ENCODE measurements around the gene KAT7. TPM values are rescaled to one million over a fixed set of nuclear protein-coding genes. Genes with fewer than 3 reads are reported as not detected.

Gene KAT7
- total and polyA plus RNA-seq, 9 donors = 25.0 to 31.8 (median 26.7) TPM

DNA sequence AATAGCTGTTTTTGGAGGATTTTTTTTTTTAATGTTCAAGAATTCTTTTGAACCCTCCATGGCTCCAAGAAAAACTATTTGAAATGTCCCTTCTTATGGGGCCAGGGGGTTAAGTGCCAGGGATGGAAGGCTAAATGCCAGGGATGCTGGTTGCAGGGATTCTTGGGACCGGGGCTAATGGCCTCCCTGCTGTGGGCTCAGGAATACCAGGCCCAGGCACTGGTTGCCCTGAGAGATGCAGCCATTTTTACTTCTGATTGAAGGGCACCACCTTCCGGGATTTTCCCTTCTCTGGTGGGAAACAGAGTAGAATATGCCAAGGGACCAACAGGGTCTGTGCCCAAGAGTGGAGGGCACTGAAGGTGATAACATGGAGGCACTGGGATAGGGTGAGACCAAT, 10.9 kb upstream of the KAT7 start:
- no peak for DNase-seq
- H3K27ac ChIP-seq (ENCODE audit: low read length) = no peak overlapping the region
- H3K27me3 ChIP-seq (ENCODE audit: control insufficient read depth, insufficient read depth, low read length) = no peaks in the 10 kb centered on the region
- H3K4me3 ChIP-seq (ENCODE audit: low read length) = no peak overlapping the region
- WGBS (ENCODE audit: insufficient coverage) = 60% methylated on average over 1 of the region's 2 CpGs
- H3K9me3 ChIP-seq (replicated peaks; ENCODE audit: control insufficient read depth, low read depth, low read length) = no peaks in the 10 kb centered on the region
- H3K4me1 ChIP-seq (ENCODE audit: control insufficient read depth, insufficient read depth, low read length) = peaks cover 14% of the 10 kb centered on the region
- no peaks in the 10 kb centered on the region for H3K36me3 ChIP-seq (ENCODE audit: control insufficient read depth, insufficient read depth, low read length)

- Histone ChIP-seq H3K4me1 (ENCODE audit: control insufficient read depth, insufficient read depth, low read length) (peaks cover 22% of the 10 kb centered on the region), H3K36me3 (ENCODE audit: control insufficient read depth, insufficient read depth, low read length) (no peaks in the 10 kb centered on the region), H3K27me3 (ENCODE audit: control insufficient read depth, insufficient read depth, low read length) (no peaks in the 10 kb centered on the region), H3K27ac (ENCODE audit: low read length) (no peak overlapping the region), H3K4me3 (ENCODE audit: low read length) (no peak overlapping the region), H3K9me3 (replicated peaks; ENCODE audit: control insufficient read depth, low read depth, low read length) (no peaks in the 10 kb centered on the region)
- WGBS (ENCODE audit: insufficient coverage) = no CpG with 5 or more reads among the region's 2 CpGs
- no peak for DNase-seq
Measured at GRCh38 chr17:49779156-49779738, 9.2 kb upstream of the KAT7 start.

GRCh38 chr17:49779739-49780231, 8.7 kb upstream of the KAT7 start:
- no peaks in the 10 kb centered on the region for H3K9me3 ChIP-seq (replicated peaks; ENCODE audit: control insufficient read depth, low read depth, low read length)
- no peak overlapping the region for H3K27ac ChIP-seq (ENCODE audit: low read length)
- no peaks in the 10 kb centered on the region for H3K36me3 ChIP-seq (ENCODE audit: control insufficient read depth, insufficient read depth, low read length)
- H3K27me3 ChIP-seq (ENCODE audit: control insufficient read depth, insufficient read depth, low read length) = no peaks in the 10 kb centered on the region
- H3K4me1 ChIP-seq (ENCODE audit: control insufficient read depth, insufficient read depth, low read length) = peaks cover 23% of the 10 kb centered on the region
- H3K4me3 ChIP-seq (ENCODE audit: low read length) = no peak overlapping the region
- no CpG with 5 or more reads among the region's 2 CpGs for WGBS (ENCODE audit: insufficient coverage)
- DNase-seq = peak; percentile 83

DNA sequence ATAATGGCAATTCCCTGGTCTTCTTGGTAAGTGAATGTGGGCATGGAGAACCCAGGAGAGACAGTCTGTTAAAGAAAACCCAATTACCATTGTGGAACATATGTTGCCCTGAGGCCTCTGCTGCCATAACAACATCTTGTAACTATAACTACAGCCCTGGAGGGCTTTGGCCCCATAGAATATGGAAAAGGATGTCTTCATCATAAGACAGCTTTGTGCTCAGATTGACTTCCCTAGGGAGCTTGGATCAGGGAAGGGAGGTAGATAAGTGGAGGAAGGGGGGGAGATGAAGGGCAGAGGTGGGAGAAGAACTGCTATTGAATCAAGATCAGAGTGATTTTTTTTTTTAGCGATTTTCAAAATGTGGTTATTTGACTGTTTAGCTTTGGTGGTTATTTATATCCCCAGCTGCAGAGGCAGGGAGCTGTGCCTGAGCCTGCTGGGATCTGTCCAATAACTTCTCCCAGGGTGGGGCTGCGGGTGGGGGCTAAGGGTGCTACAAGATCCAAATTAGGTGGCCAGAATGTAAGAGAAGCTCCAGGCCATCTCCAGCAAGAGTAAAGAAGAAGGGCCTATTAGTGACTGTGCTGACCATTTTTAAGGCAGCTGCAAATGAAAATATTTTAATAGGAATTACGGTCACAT, 5.3 kb upstream of the KAT7 start:
- Histone ChIP-seq H3K4me1 (ENCODE audit: control insufficient read depth, insufficient read depth, low read length) (peaks cover 22% of the 10 kb centered on the region), H3K36me3 (ENCODE audit: control insufficient read depth, insufficient read depth, low read length) (no peaks in the 10 kb centered on the region), H3K4me3 (ENCODE audit: low read length) (no peak overlapping the region), H3K27ac (ENCODE audit: low read length) (peak overlapping the region; percentile 71), H3K9me3 (replicated peaks; ENCODE audit: control insufficient read depth, low read depth, low read length) (no peaks in the 10 kb centered on the region), H3K27me3 (ENCODE audit: control insufficient read depth, insufficient read depth, low read length) (no peaks in the 10 kb centered on the region)
- 33% methylated on average over 1 of the region's 3 CpGs for WGBS (ENCODE audit: insufficient coverage)
- peak; percentile 57 for DNase-seq

GRCh38 chr17:49783791-49784190, 4.7 kb upstream of the KAT7 start:
- DNase-seq = no peak
- Histone ChIP-seq H3K9me3 (replicated peaks; ENCODE audit: control insufficient read depth, low read depth, low read length) (no peaks in the 10 kb centered on the region), H3K4me3 (ENCODE audit: low read length) (no peak overlapping the region), H3K27me3 (ENCODE audit: control insufficient read depth, insufficient read depth, low read length) (no peaks in the 10 kb centered on the region), H3K27ac (ENCODE audit: low read length) (peak overlapping the region; percentile 71), H3K36me3 (ENCODE audit: control insufficient read depth, insufficient read depth, low read length) (no peaks in the 10 kb centered on the region), H3K4me1 (ENCODE audit: control insufficient read depth, insufficient read depth, low read length) (peaks cover 22% of the 10 kb centered on the region)

DNA sequence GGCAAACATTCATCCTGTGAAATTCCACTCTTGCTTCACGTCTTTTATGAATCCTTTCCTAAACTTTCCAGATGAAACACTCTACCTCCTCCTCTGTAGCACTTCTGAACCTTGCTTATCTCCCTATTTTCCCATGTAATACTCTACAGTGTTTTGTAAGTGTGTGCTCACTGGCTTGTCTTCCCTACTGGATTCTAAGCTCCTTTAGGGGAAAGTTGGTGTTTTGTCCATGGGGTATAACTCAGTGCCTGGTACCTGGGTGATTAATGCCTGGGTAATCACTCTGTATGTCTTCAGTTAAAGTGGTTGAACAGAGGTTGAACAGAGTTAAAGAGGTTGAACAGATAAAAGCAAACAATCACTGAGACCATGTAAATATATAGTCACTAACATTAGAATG, 3.8 kb upstream of the KAT7 start:
- DNase-seq = no peak
- H3K36me3 ChIP-seq (ENCODE audit: control insufficient read depth, insufficient read depth, low read length) = no peaks in the 10 kb centered on the region
- no peak overlapping the region for H3K27ac ChIP-seq (ENCODE audit: low read length)
- WGBS (ENCODE audit: insufficient coverage) = 50% methylated on average over 1 of the region's 1 CpG
- no peak overlapping the region for H3K4me3 ChIP-seq (ENCODE audit: low read length)
- H3K9me3 ChIP-seq (replicated peaks; ENCODE audit: control insufficient read depth, low read depth, low read length) = no peaks in the 10 kb centered on the region
- H3K4me1 ChIP-seq (ENCODE audit: control insufficient read depth, insufficient read depth, low read length) = peaks cover 21% of the 10 kb centered on the region
- H3K27me3 ChIP-seq (ENCODE audit: control insufficient read depth, insufficient read depth, low read length) = no peaks in the 10 kb centered on the region

DNA sequence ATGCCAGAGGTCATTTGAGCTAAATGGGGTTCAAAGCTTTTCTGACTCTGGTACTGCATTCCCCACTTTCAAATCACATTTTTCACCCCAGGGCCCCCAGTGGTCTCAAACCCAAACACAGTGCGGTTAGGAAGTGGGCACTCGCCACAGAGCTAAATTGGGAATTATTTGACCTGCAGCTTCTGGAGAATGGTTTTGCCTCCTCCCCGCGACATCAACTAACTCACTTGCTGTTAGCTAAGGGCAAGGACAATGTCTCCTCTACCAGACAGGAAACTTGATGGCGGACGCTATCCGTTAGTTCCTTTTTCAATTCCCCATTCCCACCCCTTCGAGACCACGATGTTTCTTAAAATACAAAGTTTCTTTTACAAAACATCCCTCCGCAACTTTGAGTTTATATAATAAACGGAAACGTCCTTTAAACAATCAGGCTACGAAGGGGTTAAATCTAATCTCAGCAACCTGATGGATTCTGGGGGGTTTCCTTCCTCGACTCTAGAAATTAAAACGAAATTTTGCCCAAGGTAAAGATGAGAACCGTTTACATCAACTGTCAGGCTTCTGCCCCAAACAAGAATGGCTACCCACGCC, 500 bp upstream of the KAT7 start:
- H3K4me3 ChIP-seq (ENCODE audit: low read length) = peak overlapping the region; percentile 96

DNA sequence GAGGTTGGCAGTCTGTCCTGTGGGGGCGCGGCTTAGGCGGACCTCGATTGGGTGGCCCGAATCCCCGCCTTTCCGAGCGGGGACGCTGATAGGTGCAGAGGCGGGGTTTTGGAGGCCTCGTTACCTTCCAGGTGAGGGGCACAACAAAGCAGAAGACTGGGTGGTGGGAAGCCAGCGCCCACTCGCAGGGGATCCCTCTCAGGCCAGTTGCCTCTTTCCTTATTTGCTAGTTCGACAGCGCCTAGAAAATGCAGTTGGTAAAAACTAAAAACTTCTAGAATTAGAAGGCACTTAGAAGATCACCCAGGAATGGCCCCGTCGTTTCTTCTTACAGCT, 730 bp downstream of the KAT7 start:
- no peak for DNase-seq
- Histone ChIP-seq H3K4me3 (ENCODE audit: low read length) (peak overlapping the region; percentile 52), H3K36me3 (ENCODE audit: control insufficient read depth, insufficient read depth, low read length) (peaks cover 29% of the 10 kb centered on the region), H3K27me3 (ENCODE audit: control insufficient read depth, insufficient read depth, low read length) (no peaks in the 10 kb centered on the region), H3K4me1 (ENCODE audit: control insufficient read depth, insufficient read depth, low read length) (peaks cover 15% of the 10 kb centered on the region), H3K27ac (ENCODE audit: low read length) (no peak overlapping the region), H3K9me3 (replicated peaks; ENCODE audit: control insufficient read depth, low read depth, low read length) (no peaks in the 10 kb centered on the region)
- WGBS (ENCODE audit: insufficient coverage) = 2% methylated on average over 13 of the region's 17 CpGs

More for the DNA sequence above, 500 bp upstream of the KAT7 start:
- Histone ChIP-seq H3K27me3 (ENCODE audit: control insufficient read depth, insufficient read depth, low read length) (no peaks in the 10 kb centered on the region), H3K4me1 (ENCODE audit: control insufficient read depth, insufficient read depth, low read length) (peaks cover 20% of the 10 kb centered on the region), H3K27ac (ENCODE audit: low read length) (peak overlapping the region; percentile 99), H3K9me3 (replicated peaks; ENCODE audit: control insufficient read depth, low read depth, low read length) (no peaks in the 10 kb centered on the region), H3K36me3 (ENCODE audit: control insufficient read depth, insufficient read depth, low read length) (peaks cover 20% of the 10 kb centered on the region)
- no peak for DNase-seq
- WGBS (ENCODE audit: insufficient coverage) = 4% methylated on average over 5 of the region's 17 CpGs

GRCh38 chr17:49793309-49793708, 4.8 kb downstream of the KAT7 start:
- Histone ChIP-seq H3K36me3 (ENCODE audit: control insufficient read depth, insufficient read depth, low read length) (peaks cover 58% of the 10 kb centered on the region), H3K9me3 (replicated peaks; ENCODE audit: control insufficient read depth, low read depth, low read length) (no peaks in the 10 kb centered on the region), H3K4me1 (ENCODE audit: control insufficient read depth, insufficient read depth, low read length) (peaks cover 7% of the 10 kb centered on the region), H3K4me3 (ENCODE audit: low read length) (no peak overlapping the region), H3K27ac (ENCODE audit: low read length) (no peak overlapping the region), H3K27me3 (ENCODE audit: control insufficient read depth, insufficient read depth, low read length) (no peaks in the 10 kb centered on the region)
- no peak for DNase-seq
- WGBS (ENCODE audit: insufficient coverage) = 80% methylated on average over 1 of the region's 3 CpGs

DNA sequence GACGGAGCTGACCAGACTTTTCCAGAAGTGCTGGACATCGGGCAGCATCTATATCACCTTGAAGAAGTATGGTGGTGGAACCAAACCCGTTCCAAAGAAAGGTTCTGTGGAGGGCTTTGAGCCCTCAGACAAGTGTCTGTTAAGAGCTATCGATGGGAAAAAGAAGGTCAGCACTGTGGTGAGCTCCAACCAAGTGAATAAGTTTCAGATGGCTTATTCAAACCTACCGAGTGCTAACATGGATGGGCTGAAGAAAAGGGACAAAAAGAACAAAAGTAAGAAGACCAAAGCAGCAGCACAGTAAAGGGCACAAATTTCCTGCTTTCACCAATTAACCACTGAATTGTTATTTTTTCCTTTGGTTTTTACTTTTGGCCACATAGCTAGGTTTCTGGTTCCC, 6.9 kb downstream of the KAT7 start:
- H3K4me1 ChIP-seq (ENCODE audit: control insufficient read depth, insufficient read depth, low read length) = no peaks in the 10 kb centered on the region
- WGBS (ENCODE audit: insufficient coverage) = 77% methylated on average over 5 of the region's 5 CpGs
- H3K27ac ChIP-seq (ENCODE audit: low read length) = no peak overlapping the region
- H3K36me3 ChIP-seq (ENCODE audit: control insufficient read depth, insufficient read depth, low read length) = peaks cover 68% of the 10 kb centered on the region
- H3K9me3 ChIP-seq (replicated peaks; ENCODE audit: control insufficient read depth, low read depth, low read length) = no peaks in the 10 kb centered on the region
- H3K4me3 ChIP-seq (ENCODE audit: low read length) = no peak overlapping the region
- H3K27me3 ChIP-seq (ENCODE audit: control insufficient read depth, insufficient read depth, low read length) = no peaks in the 10 kb centered on the region
- DNase-seq = no peak
